ENCODE measurements around the gene CEP131. TPM values are rescaled to one million over a fixed set of nuclear protein-coding genes. Genes with fewer than 3 reads are reported as not detected.

The CEP131 gene
- total and polyA plus RNA-seq, 2 of the 8 experiments (the other 6 are each of a cell fraction or from before 2014, with no cell fraction given), result 5.9 to 23.2 TPM

GRCh38 chr17:81173052-81173761, 49.6 kb downstream of the CEP131 start:
- WGBS, 2 experiments (ENCODE audit: extremely low coverage in 1 of 2, insufficient coverage in 1 of 2, insufficient read length in 1 of 2, insufficient replicate concordance in 2 of 2, low coverage in 1 of 2, low lambda C conversion rate in 2 of 2, missing lambda C conversion rate in 1 of 2), result 87% methylated on average over 11 of the region's 11 CpGs; no CpG with 5 or more reads in 1 of the 2 experiments
- Histone ChIP-seq H4K8ac (ENCODE audit: extremely low read depth, insufficient read depth, low read length) (no peak overlapping the region), H4K5ac (ENCODE audit: insufficient read length, low read depth, low read length) (no peak overlapping the region), H2BK120ac (replicated peaks; ENCODE audit: low read depth, low read length) (no peak overlapping the region), H2BK5ac (ENCODE audit: low read depth, low read length) (no peak overlapping the region), H3K56ac (replicated peaks; ENCODE audit: insufficient read length, low read depth, low read length) (no peak overlapping the region), H3K79me2 (ENCODE audit: control insufficient read depth in 1 of 2, insufficient read depth in 2 of 2, low read length in 2 of 2) (peaks cover 0 to 4% of the 10 kb centered on the region in 2 experiments; a peak in 2 of 4 replicates), H4K20me1 (replicated peaks in 1 of 2; ENCODE audit: control insufficient read depth in 1 of 2, insufficient read depth in 2 of 2, low read length in 2 of 2) (peaks cover 0 to 8% of the 10 kb centered on the region in 2 experiments), H3K9ac (replicated peaks in 1 of 4; ENCODE audit: extremely low read depth in 1 of 4, low read depth in 3 of 4, low read length in 3 of 4) (no peak overlapping the region), H2BK12ac (ENCODE audit: low read depth, low read length) (no peak overlapping the region), H3K23me2 (ENCODE audit: low read depth, low read length) (peaks cover 6% of the 10 kb centered on the region), H3K14ac (ENCODE audit: insufficient read length) (no peak overlapping the region), H3K79me1 (ENCODE audit: low read depth, low read length) (no peaks in the 10 kb centered on the region; the same call in 1 of the 2 replicates), H2BK20ac (ENCODE audit: low read length) (no peak overlapping the region), H3K4ac (replicated peaks; ENCODE audit: insufficient read length, low read depth, low read length) (no peak overlapping the region), H3K36me3 (ENCODE audit: control insufficient read depth in 2 of 4, insufficient read depth in 4 of 4, low read length in 3 of 4) (no peaks in the 10 kb centered on the region; a peak in 1 of 8 replicates), H3K18ac (ENCODE audit: extremely low read depth, low read length) (no peak overlapping the region), H3K4me1 (replicated peaks in 1 of 4; ENCODE audit: control insufficient read depth in 3 of 4, insufficient read depth in 4 of 4, low read length in 3 of 4) (no peaks in the 10 kb centered on the region), H3K27me3 (replicated peaks in 1 of 4; ENCODE audit: control insufficient read depth in 3 of 4, extremely low read depth in 1 of 4, insufficient read depth in 3 of 4, low read length in 3 of 4) (no peaks in the 10 kb centered on the region; a peak in 1 of 7 replicates), H3K4me3 (ENCODE audit: extremely low read depth in 1 of 4, insufficient read depth in 2 of 4, low read depth in 3 of 4, low read length in 4 of 4) (no peak overlapping the region), H2AFZ (ENCODE audit: low read length) (no peak overlapping the region), H3K27ac (ENCODE audit: low read depth, low read length) (no peak overlapping the region), H3K4me2 (ENCODE audit: insufficient read depth in 1 of 2, low read depth in 2 of 2, low read length in 2 of 2) (no peak overlapping the region), H2AK5ac (ENCODE audit: low read depth, low read length) (no peak overlapping the region), H3K9me3 (ENCODE audit: insufficient read depth in 2 of 2, low read depth in 1 of 2, low read length in 1 of 2) (no peaks in the 10 kb centered on the region), H4K91ac (replicated peaks; ENCODE audit: insufficient read length, low read length) (no peak overlapping the region), H3K23ac (ENCODE audit: insufficient read length) (no peak overlapping the region), H2BK15ac (ENCODE audit: low read length) (no peak overlapping the region)
- ChIA-PET POLR2A (ENCODE audit: partially characterized antibody) (no interaction called here), CTCF (ENCODE audit: partially characterized antibody) (interaction anchor here (0.7 to 1.5 kb wide), 4 partner anchors 11 to 273 kb away, joined by 3 read pairs; no protein-coding TSS in a partner anchor)
- no peak for DNase-seq (ENCODE audit: low read depth in 1 of 2, low spot score in 2 of 2)
- no peak for FAIRE-seq
- TF ChIP-seq NANOG (IDR thresholded peaks at IDR 0.05; ENCODE audit: insufficient read depth, low read depth, low read length, poor library complexity, severe bottlenecking) (no peak), CTCF (IDR thresholded peaks at IDR 0.05; ENCODE audit: control extremely low read depth in 1 of 3, insufficient read depth in 1 of 3, low read depth in 1 of 3, low read length in 3 of 3) (no peak), SIX5 (IDR thresholded peaks at IDR 0.05; ENCODE audit: low read depth, low read length) (no peak)

Measured in H1 (cell line).